ENCODE measurements around the gene ARL17A. TPM values are rescaled to one million over a fixed set of nuclear protein-coding genes. Genes with fewer than 3 reads are reported as not detected.
"Not testable (repeated sequence)": the region's sequence is repeated elsewhere in the genome, so short reads cannot be mapped to it uniquely, and the experiment has no call there.

ARL17A gene
- total and polyA plus RNA-seq, 2 donors from 2014 or later = 4.6 to 25.7 TPM

DNA sequence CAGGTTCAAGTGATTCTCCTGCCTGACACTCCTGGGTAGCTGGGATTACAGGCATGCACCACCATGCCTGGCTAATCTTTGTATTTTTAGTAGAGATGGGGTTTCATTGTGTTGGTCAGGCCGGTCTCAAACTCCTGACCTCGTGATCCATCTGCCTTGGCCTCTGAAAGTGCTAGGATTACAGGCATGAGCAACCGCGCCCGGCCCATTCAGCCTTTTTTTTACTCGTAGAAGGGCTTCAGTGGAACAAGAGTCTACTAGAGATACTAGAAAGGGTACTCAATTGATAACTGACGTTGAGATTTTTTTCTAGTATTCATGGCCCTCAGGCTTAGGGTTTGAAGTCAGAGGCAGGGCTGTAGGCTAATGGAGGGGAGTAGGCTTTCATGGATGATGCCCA, 73.6 kb downstream of the ARL17A start:
- H3K36me3 ChIP-seq (ENCODE audit: control insufficient read depth in 2 of 3, insufficient read depth in 3 of 3, low read length in 3 of 3); FAIRE-seq; H3K4me3 ChIP-seq (ENCODE audit: low read length in 3 of 3); intact Hi-C loops (cut with DNase I); H3K9me3 ChIP-seq (ENCODE audit: control insufficient read depth in 2 of 3, insufficient read depth in 1 of 3, low read length in 3 of 3); H3K4me1 ChIP-seq (ENCODE audit: control insufficient read depth in 2 of 3, insufficient read depth in 2 of 3, low read depth in 1 of 3, low read length in 3 of 3); H3K27me3 ChIP-seq (ENCODE audit: control insufficient read depth, insufficient read depth, low read length); H3K9ac ChIP-seq (ENCODE audit: low read length in 3 of 3); H3K27ac ChIP-seq (ENCODE audit: low read depth in 2 of 2, low read length in 2 of 2): not testable (repeated sequence)
- peak in 1 of 5 donors; percentile 43 for DNase-seq

GRCh38 chr17:46499437-46500139, 79.9 kb downstream of the ARL17A start:
- FAIRE-seq; intact Hi-C loops (cut with DNase I): not testable (repeated sequence)

DNA sequence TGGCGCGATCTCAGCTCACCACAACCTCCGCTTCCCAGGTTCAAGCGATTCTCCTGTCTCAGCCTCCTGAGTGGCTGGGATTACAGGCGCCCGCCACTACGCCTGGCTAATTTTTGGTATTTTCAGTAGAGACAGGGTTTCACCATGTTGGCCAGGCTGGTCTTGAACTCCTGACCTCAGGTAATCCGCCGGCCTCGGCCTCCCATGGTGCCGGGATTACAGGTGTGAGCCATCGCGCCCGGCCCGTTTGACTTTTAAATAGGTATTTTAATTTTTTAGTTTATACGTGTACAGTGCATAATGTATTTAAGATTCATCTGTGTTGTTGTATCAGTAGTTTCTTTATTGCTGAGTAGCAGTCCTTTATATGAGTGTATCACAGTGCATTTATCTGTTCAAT, 87.5 kb downstream of the ARL17A start:
- H3K9me3 ChIP-seq (ENCODE audit: control insufficient read depth in 2 of 3, insufficient read depth in 1 of 3, low read length in 3 of 3); H3K27ac ChIP-seq (ENCODE audit: low read depth in 2 of 2, low read length in 2 of 2); H3K4me3 ChIP-seq (ENCODE audit: low read length in 3 of 3); H3K9ac ChIP-seq (ENCODE audit: low read length in 3 of 3); FAIRE-seq; H3K27me3 ChIP-seq (ENCODE audit: control insufficient read depth, insufficient read depth, low read length); intact Hi-C loops (cut with DNase I); H3K4me1 ChIP-seq (ENCODE audit: control insufficient read depth in 2 of 3, insufficient read depth in 2 of 3, low read depth in 1 of 3, low read length in 3 of 3); H3K36me3 ChIP-seq (ENCODE audit: control insufficient read depth in 2 of 3, insufficient read depth in 3 of 3, low read length in 3 of 3): not testable (repeated sequence)
- peak in 1 of 5 donors; percentile 48 for DNase-seq

More at GRCh38 chr17:46499437-46500139, 79.9 kb downstream of the ARL17A start:
- not testable (repeated sequence) for H3K4me1 ChIP-seq (ENCODE audit: control insufficient read depth in 2 of 3, insufficient read depth in 2 of 3, low read depth in 1 of 3, low read length in 3 of 3); H3K36me3 ChIP-seq (ENCODE audit: control insufficient read depth in 2 of 3, insufficient read depth in 3 of 3, low read length in 3 of 3); H3K9ac ChIP-seq (ENCODE audit: low read length in 3 of 3); H3K9me3 ChIP-seq (ENCODE audit: control insufficient read depth in 2 of 3, insufficient read depth in 1 of 3, low read length in 3 of 3); H3K27ac ChIP-seq (ENCODE audit: low read depth in 2 of 2, low read length in 2 of 2); H3K4me3 ChIP-seq (ENCODE audit: low read length in 3 of 3); H3K27me3 ChIP-seq (ENCODE audit: control insufficient read depth, insufficient read depth, low read length)
- peak in 3 of 5 donors; percentile 9 to 30 (median 11) for DNase-seq

DNA sequence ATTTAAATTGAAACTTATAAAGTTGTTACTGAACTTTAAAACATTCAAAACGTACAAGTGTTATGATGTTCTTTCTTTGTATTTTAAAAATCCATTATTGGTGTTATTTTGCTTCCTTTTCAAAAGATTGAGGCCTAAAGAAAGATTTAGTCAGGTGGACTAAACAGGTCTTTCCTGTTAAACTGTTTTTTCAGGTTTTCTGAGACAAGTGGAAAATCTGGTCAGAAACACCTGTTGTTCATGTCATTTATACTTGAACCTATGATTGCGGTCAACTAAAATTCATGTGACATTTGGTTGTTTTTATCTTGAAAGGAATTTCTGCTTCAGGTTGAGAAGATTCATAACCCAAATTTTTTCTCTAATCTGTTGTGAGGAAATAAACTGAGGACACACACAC, 98.2 kb downstream of the ARL17A start:
- DNase-seq; H3K9ac ChIP-seq (ENCODE audit: low read length in 3 of 3); H3K27me3 ChIP-seq (ENCODE audit: control insufficient read depth, insufficient read depth, low read length); intact Hi-C loops (cut with DNase I); H3K36me3 ChIP-seq (ENCODE audit: control insufficient read depth in 2 of 3, insufficient read depth in 3 of 3, low read length in 3 of 3); H3K4me1 ChIP-seq (ENCODE audit: control insufficient read depth in 2 of 3, insufficient read depth in 2 of 3, low read depth in 1 of 3, low read length in 3 of 3); H3K4me3 ChIP-seq (ENCODE audit: low read length in 3 of 3); H3K27ac ChIP-seq (ENCODE audit: low read depth in 2 of 2, low read length in 2 of 2); H3K9me3 ChIP-seq (ENCODE audit: control insufficient read depth in 2 of 3, insufficient read depth in 1 of 3, low read length in 3 of 3): not testable (repeated sequence)
- FAIRE-seq = peak; percentile 69

- DNase-seq; intact Hi-C loops (cut with DNase I); H3K27me3 ChIP-seq (ENCODE audit: control insufficient read depth, insufficient read depth, low read length); H3K9ac ChIP-seq (ENCODE audit: low read length in 3 of 3); H3K4me1 ChIP-seq (ENCODE audit: control insufficient read depth in 2 of 3, insufficient read depth in 2 of 3, low read depth in 1 of 3, low read length in 3 of 3); H3K9me3 ChIP-seq (ENCODE audit: control insufficient read depth in 2 of 3, insufficient read depth in 1 of 3, low read length in 3 of 3); H3K36me3 ChIP-seq (ENCODE audit: control insufficient read depth in 2 of 3, insufficient read depth in 3 of 3, low read length in 3 of 3); H3K27ac ChIP-seq (ENCODE audit: low read depth in 2 of 2, low read length in 2 of 2); H3K4me3 ChIP-seq (ENCODE audit: low read length in 3 of 3); FAIRE-seq: not testable (repeated sequence)
These were observed 100.7 kb downstream of the ARL17A start for GRCh38 chr17:46478823-46479222.

GRCh38 chr17:46475583-46475982, 103.9 kb downstream of the ARL17A start:
- intact Hi-C loops (cut with DNase I); H3K27me3 ChIP-seq (ENCODE audit: control insufficient read depth, insufficient read depth, low read length); H3K4me3 ChIP-seq (ENCODE audit: low read length in 3 of 3); H3K36me3 ChIP-seq (ENCODE audit: control insufficient read depth in 2 of 3, insufficient read depth in 3 of 3, low read length in 3 of 3); H3K27ac ChIP-seq (ENCODE audit: low read depth in 2 of 2, low read length in 2 of 2); H3K9me3 ChIP-seq (ENCODE audit: control insufficient read depth in 2 of 3, insufficient read depth in 1 of 3, low read length in 3 of 3); DNase-seq; FAIRE-seq; H3K9ac ChIP-seq (ENCODE audit: low read length in 3 of 3); H3K4me1 ChIP-seq (ENCODE audit: control insufficient read depth in 2 of 3, insufficient read depth in 2 of 3, low read depth in 1 of 3, low read length in 3 of 3): not testable (repeated sequence)

GRCh38 chr17:46474489-46474888, 105.0 kb downstream of the ARL17A start:
- DNase-seq; intact Hi-C loops (cut with DNase I); H3K9me3 ChIP-seq (ENCODE audit: control insufficient read depth in 2 of 3, insufficient read depth in 1 of 3, low read length in 3 of 3); H3K4me1 ChIP-seq (ENCODE audit: control insufficient read depth in 2 of 3, insufficient read depth in 2 of 3, low read depth in 1 of 3, low read length in 3 of 3); H3K27me3 ChIP-seq (ENCODE audit: control insufficient read depth, insufficient read depth, low read length); H3K27ac ChIP-seq (ENCODE audit: low read depth in 2 of 2, low read length in 2 of 2); H3K36me3 ChIP-seq (ENCODE audit: control insufficient read depth in 2 of 3, insufficient read depth in 3 of 3, low read length in 3 of 3); H3K4me3 ChIP-seq (ENCODE audit: low read length in 3 of 3); H3K9ac ChIP-seq (ENCODE audit: low read length in 3 of 3): not testable (repeated sequence)
- peak; percentile 30 for FAIRE-seq

DNA sequence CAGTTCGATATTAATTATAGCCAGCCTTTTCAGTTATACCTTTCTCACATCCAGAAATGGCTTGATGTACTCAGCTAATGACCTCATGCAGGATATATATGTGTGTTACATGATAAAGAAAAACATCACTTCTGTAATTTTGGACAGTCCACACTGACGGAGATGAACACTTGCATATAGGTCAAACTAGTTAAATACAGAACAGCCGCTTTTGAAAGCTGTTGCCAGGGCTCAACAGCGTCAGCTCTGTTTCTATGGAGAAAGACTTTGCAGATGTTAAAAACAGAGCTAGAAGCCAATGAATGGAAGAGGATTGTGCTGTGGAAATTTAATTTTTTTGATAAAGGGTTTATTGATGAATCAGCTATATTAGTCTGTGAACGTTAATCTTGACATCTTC, 111.9 kb downstream of the ARL17A start:
- FAIRE-seq; H3K36me3 ChIP-seq (ENCODE audit: control insufficient read depth in 2 of 3, insufficient read depth in 3 of 3, low read length in 3 of 3); intact Hi-C loops (cut with DNase I); H3K4me3 ChIP-seq (ENCODE audit: low read length in 3 of 3); H3K9ac ChIP-seq (ENCODE audit: low read length in 3 of 3); DNase-seq; H3K4me1 ChIP-seq (ENCODE audit: control insufficient read depth in 2 of 3, insufficient read depth in 2 of 3, low read depth in 1 of 3, low read length in 3 of 3); H3K27me3 ChIP-seq (ENCODE audit: control insufficient read depth, insufficient read depth, low read length); H3K27ac ChIP-seq (ENCODE audit: low read depth in 2 of 2, low read length in 2 of 2); H3K9me3 ChIP-seq (ENCODE audit: control insufficient read depth in 2 of 3, insufficient read depth in 1 of 3, low read length in 3 of 3): not testable (repeated sequence)
